Measurements from ENCODE around the gene FN1.

DNA sequence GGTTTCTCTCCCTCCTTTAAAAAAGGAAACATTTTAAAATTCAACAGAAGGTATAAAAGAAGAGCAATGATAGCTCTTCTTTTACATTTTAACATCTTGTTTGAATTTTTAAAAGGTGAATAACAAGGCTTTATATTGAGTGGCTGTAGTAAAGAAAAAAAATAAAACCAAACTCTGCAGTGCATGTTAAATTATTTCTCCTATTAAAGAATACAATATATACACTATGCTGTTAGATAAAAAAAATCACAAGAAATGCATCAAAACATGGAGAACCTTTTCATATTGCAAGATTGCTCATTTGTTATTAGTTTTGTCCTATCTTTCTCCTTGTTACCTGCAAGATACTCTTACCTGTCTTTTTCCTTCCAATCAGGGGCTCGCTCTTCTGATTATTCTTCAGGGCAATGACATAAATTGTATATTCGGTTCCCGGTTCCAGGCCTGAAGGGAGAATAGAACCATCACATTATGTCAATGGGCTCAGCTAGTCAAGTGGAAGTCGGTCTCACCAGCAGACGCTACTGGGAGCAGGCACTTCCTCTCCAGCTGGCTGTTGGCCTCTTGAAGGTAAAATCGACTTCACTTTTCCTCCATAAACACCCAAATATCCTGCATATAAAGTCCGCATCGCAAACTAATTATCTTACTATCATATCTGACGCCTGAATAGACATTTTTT, 62.8 kb downstream of the FN1 start:
- TF ChIP-seq, protein P1, sequence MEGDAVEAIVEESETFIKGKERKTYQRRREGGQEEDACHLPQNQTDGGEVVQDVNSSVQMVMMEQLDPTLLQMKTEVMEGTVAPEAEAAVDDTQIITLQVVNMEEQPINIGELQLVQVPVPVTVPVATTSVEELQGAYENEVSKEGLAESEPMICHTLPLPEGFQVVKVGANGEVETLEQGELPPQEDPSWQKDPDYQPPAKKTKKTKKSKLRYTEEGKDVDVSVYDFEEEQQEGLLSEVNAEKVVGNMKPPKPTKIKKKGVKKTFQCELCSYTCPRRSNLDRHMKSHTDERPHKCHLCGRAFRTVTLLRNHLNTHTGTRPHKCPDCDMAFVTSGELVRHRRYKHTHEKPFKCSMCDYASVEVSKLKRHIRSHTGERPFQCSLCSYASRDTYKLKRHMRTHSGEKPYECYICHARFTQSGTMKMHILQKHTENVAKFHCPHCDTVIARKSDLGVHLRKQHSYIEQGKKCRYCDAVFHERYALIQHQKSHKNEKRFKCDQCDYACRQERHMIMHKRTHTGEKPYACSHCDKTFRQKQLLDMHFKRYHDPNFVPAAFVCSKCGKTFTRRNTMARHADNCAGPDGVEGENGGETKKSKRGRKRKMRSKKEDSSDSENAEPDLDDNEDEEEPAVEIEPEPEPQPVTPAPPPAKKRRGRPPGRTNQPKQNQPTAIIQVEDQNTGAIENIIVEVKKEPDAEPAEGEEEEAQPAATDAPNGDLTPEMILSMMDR (IDR thresholded peaks at IDR 0.05) = no peak
- TF ChIP-seq EZH2 (IDR thresholded peaks at IDR 0.05; ENCODE audit: borderline replicate concordance, insufficient read depth, low read depth, low read length, poor library complexity, severe bottlenecking) = no peak
